Activated CD4-positive, alpha-beta T cell treated with anti-CD3 and anti-CD28 coated beads for 24 hours (primary cell): ENCODE results near the gene HSPB6.
"Not testable (repeated sequence)": the region's sequence is repeated elsewhere in the genome, so short reads cannot be mapped to it uniquely, and the experiment has no call there.

Experiments used
- DNase-seq, 2 donors: peaks; one replicate each; pipeline ENCODE4 v3.0.0-alpha.2; 2020; ENCODE audit warnings: low read depth in 2 of 2

HSPB6 gene

GRCh38 chr19:35756377-35757230 lies at the start of gene HSPB6:
Gene HSPB6 (minus strand): TSS chr19:35757029. CDS start chr19:35757008, 21 bp downstream.
- no peak for DNase-seq

- DNase-seq = no peak
These were observed 49.8 kb upstream of the HSPB6 start for GRCh38 chr19:35806597-35806996.

GRCh38 chr19:35805526-35806102 lies 48.8 kb upstream of the HSPB6 start:
- no peak for DNase-seq

GRCh38 chr19:35801828-35802227 lies 45.0 kb upstream of the HSPB6 start:
- no peak for DNase-seq

GRCh38 chr19:35797663-35798062 lies 40.8 kb upstream of the HSPB6 start:
- DNase-seq = no peak

GRCh38 chr19:35796645-35797542 lies 40.1 kb upstream of the HSPB6 start:
- DNase-seq = no peak

- not testable (repeated sequence) for DNase-seq
These were observed 38.7 kb upstream of the HSPB6 start for GRCh38 chr19:35795564-35795963.

GRCh38 chr19:35793381-35794165 lies 36.7 kb upstream of the HSPB6 start:
- no peak for DNase-seq

GRCh38 chr19:35792888-35793287 lies 36.1 kb upstream of the HSPB6 start:
- DNase-seq = no peak

GRCh38 chr19:35792312-35792711 lies 35.5 kb upstream of the HSPB6 start:
- DNase-seq = no peak

GRCh38 chr19:35791814-35792279 lies 35.0 kb upstream of the HSPB6 start:
- no peak for DNase-seq

GRCh38 chr19:35790981-35791813 lies 34.4 kb upstream of the HSPB6 start:
- no peak for DNase-seq

- DNase-seq = no peak
These were observed 33.4 kb upstream of the HSPB6 start for GRCh38 chr19:35789978-35790944.

GRCh38 chr19:35789195-35789977 lies 32.6 kb upstream of the HSPB6 start:
- DNase-seq = no peak

- DNase-seq = no peak
These were observed 31.6 kb upstream of the HSPB6 start for GRCh38 chr19:35788205-35788960.

- DNase-seq = no peak
These were observed 30.5 kb upstream of the HSPB6 start for GRCh38 chr19:35787227-35787799.
